Parietal lobe (tissue), 1 donor: ENCODE measurements around the gene PYGL. TPM values are rescaled to one million over a fixed set of nuclear protein-coding genes. Genes with fewer than 3 reads are reported as not detected.

Source experiments
- total RNA-seq: library from RNA; depleted of rRNA; stranded (reverse); fragments of >200 nt; gene quantifications from one replicate; pipeline ENCODE4 v1.2.3, GENCODE V29; 2014

PYGL gene
- total RNA-seq, result 11.0 TPM

GRCh38 chr14:50943943-50944646, at the start of gene PYGL:
Gene PYGL (minus strand): TSS chr14:50944483. CDS start chr14:50944403, 80 bp downstream.

GRCh38 chr14:50871914-50872732, 72.2 kb downstream of the PYGL start, which contains the start of gene ABHD12B:
Gene ABHD12B (plus strand): TSS chr14:50872053. CDS start chr14:50872175, 122 bp downstream.

Other genes starting within 250 kb of the PYGL start
- gene NIN, start 113.3 kb downstream of the PYGL start, total RNA-seq, result 147 TPM
- gene ABHD12B, start 72.4 kb downstream of the PYGL start, total RNA-seq, result not detected
- gene TRIM9, start 150.6 kb upstream of the PYGL start, total RNA-seq, result 107 TPM